GM19468 (cell line): Measurements from ENCODE around the gene TRIM69.

Experiments used
- ATAC-seq: cut with Tn5 transposase; IDR thresholded peaks from one replicate; pipeline ENCODE4 v1.9.1; 2021; ENCODE audit warnings: mild to moderate bottlenecking, moderate library complexity, moderate number of reproducible peaks; ENCODE audit not compliant: unreplicated experiment; ENCODE audit errors: extremely low read depth

TRIM69 gene

DNA sequence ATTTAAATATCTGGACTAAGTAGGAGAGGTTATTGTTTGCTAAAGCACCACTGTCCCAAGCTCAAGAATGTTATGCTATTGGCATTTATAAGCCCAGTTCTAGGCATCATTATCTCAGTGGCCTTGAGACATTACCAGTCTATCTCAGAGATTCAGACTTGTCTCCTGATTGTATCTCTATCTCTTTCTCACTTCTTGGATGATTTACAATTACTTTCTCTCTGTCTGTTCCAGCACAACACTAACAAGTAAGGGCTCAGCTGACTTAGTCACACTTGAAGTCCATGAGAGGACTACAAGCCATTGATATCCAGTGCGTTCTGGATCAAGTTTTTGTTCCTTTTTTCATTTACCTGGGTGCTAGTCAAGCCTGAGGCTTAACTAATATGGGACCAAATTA, 60.2 kb downstream of the TRIM69 start:
- no peak for ATAC-seq

DNA sequence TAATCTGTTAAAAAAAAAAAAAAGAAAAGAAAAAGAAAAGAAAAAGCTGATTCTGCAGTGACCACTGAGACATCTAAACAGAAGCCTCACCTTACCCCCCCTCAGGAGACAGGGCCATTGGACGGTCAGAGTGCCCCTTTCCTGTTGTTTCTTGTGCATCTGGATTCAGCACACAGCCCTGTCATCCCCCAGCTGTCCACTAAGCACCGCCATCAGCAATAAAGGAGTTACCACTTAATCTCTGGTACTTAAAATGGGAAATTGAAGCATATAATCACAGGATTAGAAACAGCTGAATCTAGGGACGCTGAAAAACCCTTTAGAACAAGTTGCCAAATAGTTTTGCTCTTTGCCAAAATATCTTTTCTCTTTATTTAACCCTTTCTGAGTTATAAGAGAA, 62.5 kb downstream of the TRIM69 start:
- no peak for ATAC-seq

GRCh38 chr15:44801364-44801763, 65.0 kb downstream of the TRIM69 start:
- no peak for ATAC-seq

DNA sequence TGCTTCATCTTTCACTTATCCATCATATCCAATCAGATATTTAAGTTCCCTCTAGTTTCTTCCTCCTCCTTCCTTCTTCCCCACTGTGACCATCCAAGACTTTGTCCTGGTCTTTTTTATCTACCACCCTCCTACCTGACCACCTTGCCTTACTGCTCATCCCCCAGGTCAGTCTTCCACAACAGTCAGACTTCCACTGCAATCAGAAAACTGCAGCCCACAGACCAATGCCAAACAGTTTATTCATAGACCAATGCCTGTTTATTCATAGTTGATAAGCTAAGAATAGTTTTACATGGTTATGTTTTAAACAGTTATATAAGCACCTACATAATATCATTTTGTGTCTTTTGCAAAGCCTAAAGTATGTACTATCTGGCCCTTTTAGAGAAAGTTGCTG, 65.5 kb downstream of the TRIM69 start:
- no peak for ATAC-seq

GRCh38 chr15:44802336-44802735, 66.0 kb downstream of the TRIM69 start:
- no peak for ATAC-seq

- no peak for ATAC-seq
These were observed 68.1 kb downstream of the TRIM69 start for GRCh38 chr15:44804298-44805046.

GRCh38 chr15:44808557-44808956, 72.2 kb downstream of the TRIM69 start:
- no peak for ATAC-seq

DNA sequence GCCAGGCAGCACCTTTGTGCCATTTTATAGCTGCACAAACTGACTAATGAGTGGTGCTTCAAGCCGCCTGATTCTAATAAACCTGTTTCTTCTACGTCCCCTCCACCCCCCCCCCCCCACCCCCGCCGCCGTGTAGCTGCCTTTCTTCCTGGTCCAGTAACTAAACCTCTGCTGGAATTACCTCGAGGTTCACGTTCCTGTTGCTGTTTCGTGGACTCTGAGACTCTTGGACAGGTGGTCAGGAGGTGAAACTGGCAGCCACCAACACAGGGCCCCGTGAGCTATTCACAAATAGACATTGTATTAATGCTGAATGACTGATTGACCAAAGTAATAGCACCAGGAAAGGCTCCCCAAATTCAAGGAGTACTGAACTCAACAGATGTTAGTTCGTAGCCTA, 73.9 kb downstream of the TRIM69 start:
- no peak for ATAC-seq

GRCh38 chr15:44811337-44811736, 75.0 kb downstream of the TRIM69 start:
- no peak for ATAC-seq

DNA sequence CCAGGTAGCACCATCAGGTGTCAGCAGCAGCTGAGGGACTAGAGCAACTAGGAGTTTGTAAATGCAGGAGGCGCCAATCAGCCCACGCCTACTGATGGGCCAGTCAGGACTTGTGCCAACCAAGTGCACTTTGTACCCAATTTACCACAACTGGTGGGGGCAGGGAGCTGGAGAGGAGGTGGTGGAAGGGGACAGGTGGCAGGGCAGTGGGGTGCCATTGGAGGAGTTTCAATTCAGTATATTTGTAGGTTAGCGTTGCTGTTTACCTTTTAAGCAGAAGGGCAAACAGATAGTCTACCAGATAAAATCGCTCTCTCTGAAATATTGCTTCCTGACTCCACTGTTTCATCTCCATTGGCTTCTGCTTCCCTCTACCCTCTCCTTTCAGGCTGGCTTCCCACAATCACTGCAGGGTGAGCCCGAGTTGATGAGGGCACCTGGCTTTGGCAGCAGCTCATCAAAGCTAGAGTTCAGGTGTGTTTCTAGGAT, 75.7 kb downstream of the TRIM69 start:
- ATAC-seq, result no peak

GRCh38 chr15:44813231-44813630, 76.9 kb downstream of the TRIM69 start:
- no peak for ATAC-seq
